Measurements from ENCODE around the gene LEPROT.

LEPROT gene

DNA sequence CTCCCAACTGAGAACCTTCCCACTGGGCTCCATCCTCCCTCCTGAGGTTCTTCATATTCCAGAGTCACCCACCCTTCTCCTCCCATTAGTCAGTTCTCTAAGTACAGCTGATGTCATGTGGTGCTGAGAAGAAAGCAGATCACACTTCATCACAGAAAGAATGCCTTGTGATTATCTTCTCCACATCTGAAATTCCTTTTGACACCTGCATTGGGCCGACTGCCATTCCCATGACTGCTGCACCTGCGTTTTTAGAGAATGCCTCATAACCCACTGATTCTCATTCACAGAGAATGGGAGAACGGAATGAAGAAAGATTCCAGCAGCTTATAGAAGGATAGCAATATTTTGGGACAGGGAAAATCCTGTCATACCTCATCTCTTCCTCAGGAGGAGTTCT, 14.3 kb downstream of the LEPROT start:
- POLR2A ChIA-PET = no interaction called here
- no peak for DNase-seq (ENCODE audit: extremely low spot score)
- CTCF ChIA-PET = interaction anchor here (1.2 kb wide), 1 partner anchor 253 kb away, joined by 3 read pairs; no protein-coding TSS in a partner anchor
- no peak for TF ChIP-seq SUZ12 (IDR thresholded peaks at IDR 0.05)
- TF ChIP-seq TARDBP (IDR thresholded peaks at IDR 0.05) = no peak
- no peak for TF ChIP-seq L3MBTL2 (conservative IDR thresholded peaks at IDR 0.05)
- no peak for TF ChIP-seq BHLHE40 (IDR thresholded peaks at IDR 0.05; ENCODE audit: borderline replicate concordance)
- TF ChIP-seq FOXK2 (IDR thresholded peaks at IDR 0.05) = no peak
- no peak for TF ChIP-seq LEF1 (IDR thresholded peaks at IDR 0.05; ENCODE audit: borderline replicate concordance)
- no peak for TF ChIP-seq NFRKB (IDR thresholded peaks at IDR 0.05)
- TF ChIP-seq FOXA1 (IDR thresholded peaks at IDR 0.05) = no peak
- TF ChIP-seq FOXM1 (IDR thresholded peaks at IDR 0.05; ENCODE audit: borderline replicate concordance) = no peak
- TF ChIP-seq, protein P1, sequence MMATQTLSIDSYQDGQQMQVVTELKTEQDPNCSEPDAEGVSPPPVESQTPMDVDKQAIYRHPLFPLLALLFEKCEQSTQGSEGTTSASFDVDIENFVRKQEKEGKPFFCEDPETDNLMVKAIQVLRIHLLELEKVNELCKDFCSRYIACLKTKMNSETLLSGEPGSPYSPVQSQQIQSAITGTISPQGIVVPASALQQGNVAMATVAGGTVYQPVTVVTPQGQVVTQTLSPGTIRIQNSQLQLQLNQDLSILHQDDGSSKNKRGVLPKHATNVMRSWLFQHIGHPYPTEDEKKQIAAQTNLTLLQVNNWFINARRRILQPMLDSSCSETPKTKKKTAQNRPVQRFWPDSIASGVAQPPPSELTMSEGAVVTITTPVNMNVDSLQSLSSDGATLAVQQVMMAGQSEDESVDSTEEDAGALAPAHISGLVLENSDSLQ (IDR thresholded peaks at IDR 0.05) = no peak
- TF ChIP-seq ELF4 (IDR thresholded peaks at IDR 0.05) = no peak
- no peak for TF ChIP-seq SP1 (IDR thresholded peaks at IDR 0.05)
- no peak for TF ChIP-seq ZNF384 (IDR thresholded peaks at IDR 0.05)
- TF ChIP-seq HDGF (IDR thresholded peaks at IDR 0.05; ENCODE audit: borderline replicate concordance) = no peak

DNA sequence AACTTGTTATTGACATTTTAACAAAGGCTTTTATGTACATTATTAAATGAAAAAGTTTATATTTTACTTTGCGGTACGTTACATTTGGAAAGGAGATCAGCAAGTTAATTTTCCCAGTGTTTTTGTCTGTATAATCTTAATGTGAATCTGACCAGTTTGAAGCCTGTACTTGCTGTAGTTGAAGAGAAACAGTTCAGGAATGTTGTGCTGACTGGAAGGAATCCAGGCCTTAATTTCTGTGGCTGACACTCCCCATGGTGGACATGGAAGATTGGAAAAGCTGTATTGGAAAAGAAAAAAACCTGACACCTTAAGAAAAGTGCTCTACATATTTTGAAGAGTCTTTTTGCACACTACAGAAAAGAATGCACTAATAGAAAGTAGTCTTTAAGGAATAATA, 15.5 kb downstream of the LEPROT start:
- no peak for TF ChIP-seq BHLHE40 (IDR thresholded peaks at IDR 0.05; ENCODE audit: borderline replicate concordance)
- TF ChIP-seq LEF1 (IDR thresholded peaks at IDR 0.05; ENCODE audit: borderline replicate concordance) = no peak
- TF ChIP-seq NFRKB (IDR thresholded peaks at IDR 0.05) = no peak
- TF ChIP-seq SP1 (IDR thresholded peaks at IDR 0.05) = no peak
- TF ChIP-seq, protein P1 (IDR thresholded peaks at IDR 0.05) = no peak
- TF ChIP-seq ARNT (IDR thresholded peaks at IDR 0.05) = no peak
- TF ChIP-seq L3MBTL2 (conservative IDR thresholded peaks at IDR 0.05) = no peak
- no peak for TF ChIP-seq SUZ12 (IDR thresholded peaks at IDR 0.05)
- TF ChIP-seq ELF4 (IDR thresholded peaks at IDR 0.05) = no peak
- no peak for TF ChIP-seq FOXM1 (IDR thresholded peaks at IDR 0.05; ENCODE audit: borderline replicate concordance)
- no peak for TF ChIP-seq TARDBP (IDR thresholded peaks at IDR 0.05)
- ChIA-PET CTCF (interaction anchor here (0.6 to 1.0 kb wide), 2 partner anchors 23 to 252 kb away, joined by 4 to 5 read pairs; no protein-coding TSS in a partner anchor), POLR2A (no interaction called here)
- DNase-seq (ENCODE audit: extremely low spot score) = no peak

DNA sequence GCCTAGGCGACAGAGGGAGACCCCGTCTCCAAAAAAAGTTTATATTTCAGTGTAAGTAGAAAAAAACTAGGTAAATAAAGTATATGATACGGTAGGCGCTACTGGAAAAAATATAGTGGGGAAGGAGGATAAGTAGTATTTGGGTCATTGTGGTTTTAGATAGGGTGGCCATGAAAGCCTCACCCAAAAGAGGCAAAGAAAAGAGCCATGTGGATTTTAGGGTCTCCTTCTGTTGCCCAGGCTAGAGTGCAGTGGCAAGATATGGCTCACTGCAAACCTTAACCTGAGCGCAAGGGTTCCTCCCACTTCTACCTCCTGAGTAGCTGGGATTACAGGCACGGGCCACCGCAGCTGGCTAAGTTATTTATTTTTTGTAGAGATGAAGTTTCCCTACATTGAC, 17.1 kb downstream of the LEPROT start:
- no peak for DNase-seq (ENCODE audit: extremely low spot score)
- POLR2A ChIA-PET = no interaction called here
- CTCF ChIA-PET = interaction anchor here (2.8 kb wide), 1 partner anchor 250 kb away, joined by 7 read pairs; no protein-coding TSS in a partner anchor
- TF ChIP-seq, protein P1 (IDR thresholded peaks at IDR 0.05) = no peak
- TF ChIP-seq LEF1 (IDR thresholded peaks at IDR 0.05; ENCODE audit: borderline replicate concordance) (no peak), ARNT (IDR thresholded peaks at IDR 0.05) (no peak)

DNA sequence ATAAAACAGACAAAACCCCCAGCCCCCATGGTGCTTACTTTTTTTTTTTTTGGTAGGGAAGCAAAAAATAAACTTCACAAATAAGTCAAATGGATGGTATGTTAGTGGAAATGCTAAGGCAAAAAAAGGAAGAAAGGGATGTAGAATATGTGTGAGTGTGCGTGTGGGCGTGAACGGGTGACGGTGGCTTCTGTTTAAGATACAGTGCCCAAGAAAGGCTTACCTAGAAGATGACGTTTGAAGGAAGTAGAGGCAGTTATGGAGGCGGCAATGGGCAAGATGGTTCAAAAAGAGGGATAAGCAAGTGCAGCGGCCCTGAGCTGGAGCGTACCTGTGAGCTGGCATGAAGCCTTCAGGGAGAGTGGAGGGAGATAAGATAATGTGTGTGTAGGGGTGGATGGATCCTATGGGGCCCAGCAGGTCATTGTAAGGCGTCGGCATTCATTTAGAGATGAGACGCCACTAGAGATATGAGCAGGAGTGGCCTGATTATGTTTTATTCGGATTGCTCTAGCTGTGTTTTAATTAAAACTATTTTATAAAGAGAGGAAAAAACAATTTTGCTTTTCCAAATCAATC, 19.9 kb downstream of the LEPROT start:
- ChIA-PET POLR2A (no interaction called here), CTCF (interaction anchor here (0.6 kb wide), 1 partner anchor 1094 kb away, joined by 5 read pairs; no protein-coding TSS in a partner anchor)
- no peak for DNase-seq (ENCODE audit: extremely low spot score)
- TF ChIP-seq FOXM1 (IDR thresholded peaks at IDR 0.05; ENCODE audit: borderline replicate concordance) (no peak), TARDBP (IDR thresholded peaks at IDR 0.05) (no peak), ARNT (IDR thresholded peaks at IDR 0.05) (no peak), ELF4 (IDR thresholded peaks at IDR 0.05) (no peak), NFRKB (IDR thresholded peaks at IDR 0.05) (no peak), BHLHE40 (IDR thresholded peaks at IDR 0.05; ENCODE audit: borderline replicate concordance) (no peak), FOXA1 (IDR thresholded peaks at IDR 0.05) (no peak)
- TF ChIP-seq, protein P1 (IDR thresholded peaks at IDR 0.05) = no peak

DNA sequence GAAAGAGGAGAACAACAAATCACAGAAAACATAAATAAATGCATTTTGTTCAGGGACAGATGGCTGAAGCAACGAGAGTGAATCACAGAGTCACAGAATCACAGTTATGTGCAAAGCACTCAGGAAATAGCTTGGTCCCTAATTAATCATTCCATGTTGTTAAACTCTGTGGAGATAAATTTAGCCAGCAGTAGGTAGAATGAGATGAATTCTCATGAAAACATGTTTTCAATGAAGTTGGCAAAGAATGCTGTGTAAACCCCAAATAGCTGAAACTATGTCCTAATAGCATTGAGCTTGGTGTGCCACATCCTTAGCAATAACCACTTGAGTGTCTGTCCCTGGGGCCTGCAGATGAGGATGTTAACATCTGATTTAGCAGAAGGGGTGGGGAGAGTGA, 20.4 kb downstream of the LEPROT start:
- ChIA-PET POLR2A (no interaction called here), CTCF (no interaction called here)
- no peak for DNase-seq (ENCODE audit: extremely low spot score)
- TF ChIP-seq FOXA1 (IDR thresholded peaks at IDR 0.05) = no peak

DNA sequence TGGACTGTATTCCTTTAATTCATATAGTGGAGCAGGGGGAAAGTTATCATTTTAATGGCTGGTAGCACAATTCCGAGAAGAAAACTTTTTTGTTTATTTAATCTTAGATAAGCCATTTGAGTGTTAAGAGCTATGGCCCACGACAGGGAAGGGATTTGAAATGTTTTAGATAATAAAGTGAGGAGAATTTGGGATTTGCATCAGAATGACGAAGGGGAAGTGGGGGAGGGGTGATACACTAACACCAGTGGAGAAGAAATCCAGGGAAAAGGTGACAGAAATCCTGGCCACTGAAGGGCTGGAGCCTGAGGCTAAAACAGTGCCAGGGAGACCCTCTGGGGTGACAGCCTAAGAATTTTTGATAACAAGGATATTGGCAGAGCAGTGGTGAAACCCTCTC, 21.0 kb downstream of the LEPROT start:
- POLR2A ChIA-PET = no interaction called here
- DNase-seq (ENCODE audit: extremely low spot score) = no peak
- CTCF ChIA-PET = no interaction called here
- TF ChIP-seq CTBP1 (IDR thresholded peaks at IDR 0.05; ENCODE audit: borderline replicate concordance) = no peak
- no peak for TF ChIP-seq TARDBP (IDR thresholded peaks at IDR 0.05)
- no peak for TF ChIP-seq FOXM1 (IDR thresholded peaks at IDR 0.05; ENCODE audit: borderline replicate concordance)

DNA sequence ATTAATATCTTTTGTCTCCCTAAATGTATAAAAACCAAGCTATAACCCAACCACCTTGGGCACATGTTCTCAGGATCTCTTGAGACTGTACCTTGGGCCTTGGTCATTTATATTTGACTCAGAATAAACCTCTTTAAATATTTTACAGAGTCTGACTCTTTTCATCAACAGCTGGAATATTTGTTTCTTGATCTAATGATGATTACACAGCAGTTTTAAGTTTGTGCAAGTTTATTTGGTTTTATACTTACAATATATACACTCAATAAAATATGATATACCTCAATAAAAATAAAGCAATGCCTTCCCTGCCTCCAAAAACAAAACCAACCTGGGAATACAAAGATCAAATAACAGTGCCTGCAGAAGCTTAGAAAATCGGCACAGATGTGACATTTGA, 22.0 kb downstream of the LEPROT start:
- TF ChIP-seq TARDBP (IDR thresholded peaks at IDR 0.05) (no peak), CTBP1 (IDR thresholded peaks at IDR 0.05; ENCODE audit: borderline replicate concordance) (no peak), NFRKB (IDR thresholded peaks at IDR 0.05) (no peak), SUZ12 (IDR thresholded peaks at IDR 0.05) (no peak), SP1 (IDR thresholded peaks at IDR 0.05) (no peak), ELF4 (IDR thresholded peaks at IDR 0.05) (no peak), ZNF384 (IDR thresholded peaks at IDR 0.05) (no peak), L3MBTL2 (conservative IDR thresholded peaks at IDR 0.05) (no peak), LEF1 (IDR thresholded peaks at IDR 0.05; ENCODE audit: borderline replicate concordance) (no peak), FOXA1 (IDR thresholded peaks at IDR 0.05) (no peak), FOXK2 (IDR thresholded peaks at IDR 0.05) (no peak), HDGF (IDR thresholded peaks at IDR 0.05; ENCODE audit: borderline replicate concordance) (no peak), FOXM1 (IDR thresholded peaks at IDR 0.05; ENCODE audit: borderline replicate concordance) (no peak), ARNT (IDR thresholded peaks at IDR 0.05) (no peak), BHLHE40 (IDR thresholded peaks at IDR 0.05; ENCODE audit: borderline replicate concordance) (no peak)
- TF ChIP-seq, protein P1 (IDR thresholded peaks at IDR 0.05) = no peak
- ChIA-PET CTCF (no interaction called here), POLR2A (no interaction called here)
- DNase-seq (ENCODE audit: extremely low spot score) = no peak

All from HEK293T (cell line).